B cell (primary cell): ENCODE results near the gene COL4A1. TPM values are rescaled to one million over a fixed set of nuclear protein-coding genes. Genes with fewer than 3 reads are reported as not detected.

ENCODE experiments used
- ATAC-seq: fragments of 200-7000 bp; cut with Tn5 transposase; one replicate; pipeline ENCODE4 v1.10.0; 2021; ENCODE audit warnings: low read depth, mild to moderate bottlenecking, moderate number of reproducible peaks, moderate library complexity
- CTCF ChIA-PET: fragments of 350-600 bp; sonication (Branson Sonifier 250); formaldehyde crosslinking; loops from one replicate; lab custom pipeline; 2021; ENCODE audit warnings: antibody characterized with exemption, inconsistent platforms; lab: Charles Lee
- POLR2A ChIA-PET: fragments of 350-600 bp; sonication (Branson Sonifier 250); formaldehyde crosslinking; loops from one replicate; lab custom pipeline; 2021; ENCODE audit warnings: antibody characterized with exemption; lab: Charles Lee
- DNase-seq: peaks from one replicate; pipeline ENCODE4 v3.0.0; 2013
- H2AFZ ChIP-seq: 2 replicates; pipeline ENCODE4 v1.6.1; 2012; ENCODE audit warnings: mild to moderate bottlenecking, low read depth, low read length; ENCODE audit not compliant: insufficient read depth, poor library complexity, severe bottlenecking
- H3K27ac ChIP-seq, 2 donors: 1 replicate in 1 of 2; 2 replicates in 1 of 2; pipeline ENCODE4 v1.5.1; 2012 to 2013; ENCODE audit warnings: low read length in 2 of 2, mild to moderate bottlenecking in 2 of 2, moderate library complexity in 1 of 2
- H3K27me3 ChIP-seq, 4 experiments: fragments of 200-600 bp in 1 of 4; sonication (generic) in 1 of 4; replicated peaks in 1 of 4; 1 replicate in 2 of 4; 2 replicates in 2 of 4; pipeline versions ENCODE4 v1.6.1 to v1.7.0; 2013 to 2016; ENCODE audit warnings: low read length in 3 of 4, mild to moderate bottlenecking in 2 of 4, mixed read lengths in 1 of 4, moderate library complexity in 1 of 4; ENCODE audit not compliant: insufficient read depth in 4 of 4, control insufficient read depth in 3 of 4; ENCODE audit errors: control extremely low read depth in 1 of 4
- H3K36me3 ChIP-seq, 2 experiments: replicated peaks in 1 of 2; 1 replicate in 1 of 2; 2 replicates in 1 of 2; pipeline versions ENCODE4 v1.6.1 to v1.7.1; 2013; ENCODE audit warnings: low read length in 1 of 2; ENCODE audit not compliant: insufficient read depth in 2 of 2, control insufficient read depth in 1 of 2; ENCODE audit errors: control extremely low read depth in 1 of 2, extremely low read depth in 1 of 2
- H3K4me1 ChIP-seq, 2 donors: fragments of 200-600 bp in 1 of 2; sonication (generic) in 1 of 2; 1 replicate in 1 of 2; 2 replicates in 1 of 2; pipeline versions ENCODE4 v1.5.1 to v1.6.1; 2013 to 2017; ENCODE audit warnings: low read length in 2 of 2; ENCODE audit not compliant: control insufficient read depth in 2 of 2, insufficient read depth in 2 of 2
- H3K4me2 ChIP-seq: replicated peaks from 2 replicates; pipeline ENCODE3; 2012; ENCODE audit warnings: mild to moderate bottlenecking, low read depth, low read length; ENCODE audit not compliant: poor library complexity, severe bottlenecking
- H3K4me3 ChIP-seq, 5 experiments: fragments of 200-600 bp in 1 of 5; sonication (generic) in 1 of 5; 1 replicate in 3 of 5; 2 replicates in 2 of 5; pipeline versions ENCODE4 v1.5.1 to v1.7.0; 2011 to 2016; ENCODE audit warnings: low read length in 4 of 5, mild to moderate bottlenecking in 4 of 5, low read depth in 2 of 5, control low read depth in 1 of 5, moderate library complexity in 1 of 5; ENCODE audit not compliant: insufficient read depth in 1 of 5; ENCODE audit errors: control extremely low read depth in 1 of 5, extremely low read depth in 1 of 5
- H3K79me2 ChIP-seq: fragments of 200-600 bp; sonication (generic); one replicate; pipeline ENCODE4 v1.6.0; 2016; ENCODE audit warnings: low read length; ENCODE audit not compliant: control insufficient read depth, insufficient read depth
- H3K9ac ChIP-seq: fragments of 200-600 bp; sonication (generic); 2 replicates; pipeline ENCODE4 v1.6.1; 2017; ENCODE audit warnings: mild to moderate bottlenecking, low read length, moderate library complexity
- H3K9me3 ChIP-seq, 3 donors: one replicate each; pipeline versions ENCODE4 v1.6.1 to v1.7.1; 2013; ENCODE audit warnings: low read length in 2 of 3; ENCODE audit not compliant: control insufficient read depth in 2 of 3, insufficient read depth in 1 of 3; ENCODE audit errors: control extremely low read depth in 1 of 3
- H4K20me1 ChIP-seq: 2 replicates; pipeline ENCODE4 v1.6.0; 2012; ENCODE audit warnings: mild to moderate bottlenecking, low read length; ENCODE audit not compliant: insufficient read depth, control insufficient read depth, poor library complexity, severe bottlenecking
- H3K27ac Mint-ChIP-seq: one replicate; pipeline ENCODE4 v1.8.0; 2021; ENCODE audit warnings: mixed read lengths
- H3K27me3 Mint-ChIP-seq: one replicate; pipeline ENCODE4 v1.8.0; 2021; ENCODE audit warnings: mixed read lengths
- H3K4me1 Mint-ChIP-seq: one replicate; pipeline ENCODE4 v1.8.0; 2021; ENCODE audit warnings: mixed read lengths
- H3K4me3 Mint-ChIP-seq: one replicate; pipeline ENCODE4 v1.8.0; 2021; ENCODE audit warnings: mixed read lengths
- H3K9me3 Mint-ChIP-seq: one replicate; pipeline ENCODE4 v1.8.0; 2022; ENCODE audit warnings: mixed read lengths; ENCODE audit not compliant: insufficient read depth
- EZH2 ChIP-seq: IDR thresholded peaks from 2 replicates; pipeline ENCODE4 v1.6.1; 2012; ENCODE audit warnings: borderline replicate concordance, low read depth, mild to moderate bottlenecking, moderate library complexity, low read length; ENCODE audit not compliant: insufficient read depth, poor library complexity, severe bottlenecking
- WGBS: methylation state at CpG from one replicate; pipeline ENCODE4 v1.1.5; 2013; ENCODE audit warnings: missing lambda C conversion rate; ENCODE audit not compliant: insufficient coverage; 5-methylcytosine and 5-hydroxymethylcytosine counted together
- intact Hi-C: fragments of 100-400 bp; cut with micrococcal nuclease; formaldehyde crosslinking; loops from one replicate; pipeline ENCODE4 v1.10.0; 2022
- polyA plus RNA-seq: library from polyadenylated mRNA; depleted of rRNA; stranded (reverse); fragments of >200 nt; gene quantifications from 2 replicates; pipeline ENCODE4 v1.2.3, GENCODE V29; 2012
- total RNA-seq, 2 donors: library from RNA; stranded (reverse); fragments of 120-200 nt in 1 of 2; gene quantifications; 1 replicate in 1 of 2; 2 replicates in 1 of 2; pipeline versions ENCODE4 v1.2.3 to v1.2.4, GENCODE V29; 2013 to 2022
- TF ChIP-seq, protein P1 (sequence below): fragments of 200-600 bp; IDR thresholded peaks from one replicate; pipeline ENCODE4 v1.8.0; 2022; ENCODE audit warnings: antibody characterized with exemption, mild to moderate bottlenecking

Gene COL4A1
- total and polyA plus RNA-seq, 2 donors (not counting 1 experiment from before 2014, with no cell fraction given) = not detected

GRCh38 chr13:110239280-110240125, 67.5 kb downstream of the COL4A1 start:
- WGBS = no CpG with 5 or more reads among the region's 5 CpGs
- no peaks in the 10 kb centered on the region for H3K79me2 ChIP-seq
- no peak overlapping the region for H3K27ac ChIP-seq
- H3K4me1 ChIP-seq = no peaks in the 10 kb centered on the region
- H2AFZ ChIP-seq = no peak overlapping the region
- H3K4me3 Mint-ChIP-seq = no peak overlapping the region
- intact Hi-C loops = no loop called here
- DNase-seq (no peak), ATAC-seq (no peak)
- ChIA-PET POLR2A (no interaction called here), CTCF (interaction anchor here (3.7 kb wide), 1 partner anchor 17 kb away, joined by 17 read pairs; no protein-coding TSS in a partner anchor)
- H3K4me2 ChIP-seq = no peak overlapping the region
- no peaks in the 10 kb centered on the region for H3K9me3 ChIP-seq
- H3K9me3 Mint-ChIP-seq = no peaks in the 10 kb centered on the region
- H3K9ac ChIP-seq = no peak overlapping the region
- H3K36me3 ChIP-seq = no peaks in the 10 kb centered on the region
- no peaks in the 10 kb centered on the region for H4K20me1 ChIP-seq
- H3K27ac Mint-ChIP-seq = no peak overlapping the region
- H3K27me3 Mint-ChIP-seq = peaks cover 18% of the 10 kb centered on the region
- H3K4me1 Mint-ChIP-seq = no peaks in the 10 kb centered on the region
- TF ChIP-seq EZH2 = no peak
- TF ChIP-seq, protein P1, sequence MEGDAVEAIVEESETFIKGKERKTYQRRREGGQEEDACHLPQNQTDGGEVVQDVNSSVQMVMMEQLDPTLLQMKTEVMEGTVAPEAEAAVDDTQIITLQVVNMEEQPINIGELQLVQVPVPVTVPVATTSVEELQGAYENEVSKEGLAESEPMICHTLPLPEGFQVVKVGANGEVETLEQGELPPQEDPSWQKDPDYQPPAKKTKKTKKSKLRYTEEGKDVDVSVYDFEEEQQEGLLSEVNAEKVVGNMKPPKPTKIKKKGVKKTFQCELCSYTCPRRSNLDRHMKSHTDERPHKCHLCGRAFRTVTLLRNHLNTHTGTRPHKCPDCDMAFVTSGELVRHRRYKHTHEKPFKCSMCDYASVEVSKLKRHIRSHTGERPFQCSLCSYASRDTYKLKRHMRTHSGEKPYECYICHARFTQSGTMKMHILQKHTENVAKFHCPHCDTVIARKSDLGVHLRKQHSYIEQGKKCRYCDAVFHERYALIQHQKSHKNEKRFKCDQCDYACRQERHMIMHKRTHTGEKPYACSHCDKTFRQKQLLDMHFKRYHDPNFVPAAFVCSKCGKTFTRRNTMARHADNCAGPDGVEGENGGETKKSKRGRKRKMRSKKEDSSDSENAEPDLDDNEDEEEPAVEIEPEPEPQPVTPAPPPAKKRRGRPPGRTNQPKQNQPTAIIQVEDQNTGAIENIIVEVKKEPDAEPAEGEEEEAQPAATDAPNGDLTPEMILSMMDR = no peak
- no peak overlapping the region for H3K4me3 ChIP-seq
- no peaks in the 10 kb centered on the region for H3K27me3 ChIP-seq

DNA sequence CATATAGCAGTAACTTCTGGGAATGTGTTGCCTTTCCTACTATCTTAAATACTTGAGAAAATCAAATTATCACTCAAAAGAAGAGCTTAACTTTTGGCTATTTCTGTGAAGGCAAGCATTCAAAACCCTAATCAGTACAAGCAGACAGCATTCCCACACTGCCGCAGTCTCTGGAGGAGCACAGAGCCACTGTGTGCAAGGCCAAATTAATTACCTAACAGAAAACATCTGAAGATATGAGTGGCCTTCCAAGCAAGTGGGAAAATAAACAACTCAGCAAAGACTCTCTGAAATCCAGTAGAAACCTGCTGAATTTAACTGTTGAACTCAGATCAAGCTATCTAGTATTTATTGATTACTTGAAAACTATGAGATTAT, 68.2 kb downstream of the COL4A1 start:
- Mint-ChIP-seq H3K4me3 (no peak overlapping the region), H3K27me3 (peaks cover 18% of the 10 kb centered on the region), H3K9me3 (no peaks in the 10 kb centered on the region), H3K4me1 (no peaks in the 10 kb centered on the region), H3K27ac (no peak overlapping the region)
- TF ChIP-seq EZH2 = no peak
- TF ChIP-seq, protein P1 = no peak
- Histone ChIP-seq H3K79me2 (no peaks in the 10 kb centered on the region), H3K4me1 (no peaks in the 10 kb centered on the region), H3K9me3 (no peaks in the 10 kb centered on the region), H3K4me2 (no peak overlapping the region), H3K9ac (no peak overlapping the region), H3K27ac (no peak overlapping the region), H3K4me3 (no peak overlapping the region), H4K20me1 (no peaks in the 10 kb centered on the region), H3K27me3 (peaks cover 0 to 3% (median 0%) of the 10 kb centered on the region in 4 experiments), H3K36me3 (no peaks in the 10 kb centered on the region), H2AFZ (no peak overlapping the region)
- intact Hi-C loops = no loop called here
- CTCF ChIA-PET = interaction anchor here (1.3 to 3.7 kb wide), 2 partner anchors 7 to 16 kb away, joined by 4 to 17 read pairs; no protein-coding TSS in a partner anchor
- ATAC-seq (no peak), DNase-seq (no peak)
- POLR2A ChIA-PET = no interaction called here
- no CpG with 5 or more reads among the region's 1 CpG for WGBS
